Measurements from ENCODE around the gene KRT73. TPM values are rescaled to one million over a fixed set of nuclear protein-coding genes. Genes with fewer than 3 reads are reported as not detected.

The KRT73 gene
- not detected for total RNA-seq

- intact Hi-C loops (cut with DNase I; ENCODE audit: low total_unique reads): no loop called here
- TF ChIP-seq POLR2A (IDR thresholded peaks at IDR 0.05) (no peak), POLR2AphosphoS5 (IDR thresholded peaks at IDR 0.05) (no peak), CTCF (IDR thresholded peaks at IDR 0.05) (no peak)
- no peaks in the 10 kb centered on the region for H3K4me1 ChIP-seq
- H3K9me3 ChIP-seq: no peaks in the 10 kb centered on the region
- no peaks in the 10 kb centered on the region for H3K36me3 ChIP-seq
- H3K4me3 ChIP-seq: no peak within 1 kb of the TSS
- DNase-seq (ENCODE audit: low spot score in 2 of 2): no peak
- no peaks in the 10 kb centered on the region for H3K27me3 ChIP-seq
- H3K27ac ChIP-seq: no peak within 1 kb of the TSS
Measured at GRCh38 chr12:52618216-52618615, at the start of gene KRT73. Gene KRT73, minus strand, starts transcription at chr12:52618559. Its CDS starts 35 bp downstream, at chr12:52618524.

DNA sequence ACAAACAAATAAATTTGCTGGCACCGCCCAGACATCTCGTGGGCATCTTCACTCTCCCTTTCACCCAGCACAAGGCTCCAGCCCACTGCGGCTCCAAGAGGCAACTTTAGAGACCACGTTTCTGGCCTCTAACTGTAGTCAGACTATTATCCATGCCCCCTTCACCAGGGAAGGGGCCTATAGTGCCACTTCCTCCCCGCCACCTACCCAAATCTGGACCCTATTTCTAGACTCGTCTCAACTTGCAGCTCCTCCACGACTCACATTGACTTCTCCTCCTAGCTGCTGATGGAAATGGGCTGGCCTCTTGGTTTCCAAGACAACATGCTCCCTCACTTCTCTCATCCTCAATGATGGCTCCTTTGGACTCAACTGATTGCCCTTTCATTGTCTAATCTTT, 49.6 kb upstream of the KRT73 start:
- Histone ChIP-seq H3K36me3 (no peaks in the 10 kb centered on the region), H3K4me3 (no peak overlapping the region), H3K4me1 (no peaks in the 10 kb centered on the region), H3K27ac (no peak overlapping the region), H3K27me3 (no peaks in the 10 kb centered on the region), H3K9me3 (no peaks in the 10 kb centered on the region)
- TF ChIP-seq POLR2AphosphoS5 (IDR thresholded peaks at IDR 0.05): no peak
- no peak for TF ChIP-seq POLR2A (IDR thresholded peaks at IDR 0.05)
- intact Hi-C loops (cut with DNase I; ENCODE audit: low total_unique reads): no loop called here
- DNase-seq (ENCODE audit: low spot score in 2 of 2): no peak

GRCh38 chr12:52667509-52667908, 49.1 kb upstream of the KRT73 start:
- H3K4me3 ChIP-seq: no peak overlapping the region
- intact Hi-C loops (cut with DNase I; ENCODE audit: low total_unique reads): no loop called here
- H3K4me1 ChIP-seq: no peaks in the 10 kb centered on the region
- H3K27me3 ChIP-seq: no peaks in the 10 kb centered on the region
- no peak for TF ChIP-seq CTCF (IDR thresholded peaks at IDR 0.05)
- no peak for TF ChIP-seq POLR2AphosphoS5 (IDR thresholded peaks at IDR 0.05)
- no peak for TF ChIP-seq POLR2A (IDR thresholded peaks at IDR 0.05)
- H3K27ac ChIP-seq: no peak overlapping the region
- H3K9me3 ChIP-seq: no peaks in the 10 kb centered on the region
- DNase-seq (ENCODE audit: low spot score in 2 of 2): no peak
- no peaks in the 10 kb centered on the region for H3K36me3 ChIP-seq

- DNase-seq (ENCODE audit: low spot score in 2 of 2): no peak
- Histone ChIP-seq H3K4me1 (no peaks in the 10 kb centered on the region), H3K27ac (no peak overlapping the region), H3K9me3 (no peaks in the 10 kb centered on the region), H3K27me3 (no peaks in the 10 kb centered on the region), H3K36me3 (no peaks in the 10 kb centered on the region), H3K4me3 (no peak overlapping the region)
- TF ChIP-seq POLR2AphosphoS5 (IDR thresholded peaks at IDR 0.05) (no peak), POLR2A (IDR thresholded peaks at IDR 0.05) (no peak), CTCF (IDR thresholded peaks at IDR 0.05) (no peak)
- intact Hi-C loops (cut with DNase I; ENCODE audit: low total_unique reads): no loop called here
Measured at GRCh38 chr12:52666471-52666870, 48.1 kb upstream of the KRT73 start.

DNA sequence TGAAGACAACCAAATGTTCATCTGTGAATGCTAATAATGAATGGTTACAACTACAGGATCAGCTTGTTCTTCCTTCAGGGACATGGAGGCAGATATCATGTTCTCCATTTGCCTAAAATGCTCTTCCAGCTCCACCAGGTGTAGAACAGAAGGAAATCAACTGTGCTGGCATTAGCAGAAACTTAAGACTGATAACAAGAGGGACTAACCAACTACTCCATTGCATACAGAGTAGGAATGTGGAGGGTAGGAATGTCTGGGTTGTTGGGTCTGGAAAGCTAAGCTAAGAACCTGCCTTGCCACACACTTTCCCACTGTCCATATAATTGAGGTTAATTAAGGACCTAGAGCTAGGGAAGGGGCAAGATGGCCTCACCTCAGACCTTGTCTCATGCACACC, 45.1 kb upstream of the KRT73 start:
- TF ChIP-seq POLR2A (IDR thresholded peaks at IDR 0.05) (no peak), POLR2AphosphoS5 (IDR thresholded peaks at IDR 0.05) (no peak), CTCF (IDR thresholded peaks at IDR 0.05) (no peak)
- Histone ChIP-seq H3K27me3 (peaks cover 0 to 4% of the 10 kb centered on the region in 2 donors), H3K27ac (no peak overlapping the region), H3K4me3 (no peak overlapping the region), H3K36me3 (no peaks in the 10 kb centered on the region), H3K9me3 (no peaks in the 10 kb centered on the region), H3K4me1 (no peaks in the 10 kb centered on the region)
- no peak for DNase-seq (ENCODE audit: low spot score in 2 of 2)
- intact Hi-C loops (cut with DNase I; ENCODE audit: low total_unique reads): no loop called here

GRCh38 chr12:52662918-52663229, 44.5 kb upstream of the KRT73 start:
- TF ChIP-seq POLR2AphosphoS5 (IDR thresholded peaks at IDR 0.05) (no peak), CTCF (IDR thresholded peaks at IDR 0.05) (no peak), POLR2A (IDR thresholded peaks at IDR 0.05) (no peak)
- intact Hi-C loops (cut with DNase I; ENCODE audit: low total_unique reads): loop anchor here (1.0 kb wide), 1 partner anchor 24 kb away; no protein-coding TSS in a partner anchor
- no peaks in the 10 kb centered on the region for H3K4me1 ChIP-seq
- no peak overlapping the region for H3K4me3 ChIP-seq
- no peak overlapping the region for H3K27ac ChIP-seq
- peaks cover 0 to 4% of the 10 kb centered on the region in 2 donors for H3K27me3 ChIP-seq
- DNase-seq (ENCODE audit: low spot score in 2 of 2): no peak
- H3K9me3 ChIP-seq: no peaks in the 10 kb centered on the region
- H3K36me3 ChIP-seq: no peaks in the 10 kb centered on the region
